A549 (cell line): ENCODE measurements around the gene ANXA2.

Experiments
- CEBPB ChIP-seq, 2 experiments: fragments of >200 bp in 1 of 2; sonication (Bioruptor Twin) in 1 of 2; formaldehyde crosslinking in 1 of 2; IDR thresholded peaks; 2 replicates each; pipeline ENCODE4 v1.6.1; 2012 to 2016
- CHD2 ChIP-seq: fragments of 150-350 bp; IDR thresholded peaks from 2 replicates; pipeline ENCODE4 v1.6.1; 2014; ENCODE audit warnings: low read length; ENCODE audit not compliant: partially characterized antibody
- POLR2AphosphoS2 ChIP-seq: conservative IDR thresholded peaks from 2 replicates; pipeline ENCODE4 v1.6.1; 2012; ENCODE audit warnings: low read length, improper control_type of control experiment, inconsistent platforms
- USF2 ChIP-seq: fragments of 450-650 bp; IDR thresholded peaks from 2 replicates; pipeline ENCODE4 v1.6.1; 2014; ENCODE audit warnings: antibody characterized with exemption
- TF ChIP-seq, protein P1 (sequence below): fragments of >200 bp; sonication (Bioruptor Twin); formaldehyde crosslinking; IDR thresholded peaks from 3 replicates; pipeline ENCODE4 v1.5.1; 2016

DNA sequence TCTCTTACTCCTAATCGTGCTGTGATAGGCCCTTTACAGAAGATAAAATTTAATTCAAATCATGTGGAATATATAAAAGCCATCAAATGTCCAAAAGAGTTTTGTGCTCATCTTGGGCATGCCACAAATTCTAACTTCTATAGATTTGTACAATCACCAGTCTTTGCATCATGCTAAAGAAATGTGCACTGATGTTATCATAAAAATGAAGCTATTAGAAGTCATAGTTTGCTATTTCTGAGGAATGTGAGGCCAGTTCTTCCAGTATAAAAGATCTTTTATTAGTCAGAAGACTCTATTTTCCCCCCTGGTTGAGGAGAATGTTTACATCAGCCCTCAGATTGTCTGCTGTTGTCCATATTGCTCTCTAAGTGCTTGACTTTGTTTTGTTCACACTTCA lies 2.1 kb upstream of the ANXA2 start:
- TF ChIP-seq CHD2 = no peak
- no peak for TF ChIP-seq USF2
- no peak for TF ChIP-seq CEBPB (IDR thresholded peaks at IDR 0.05)
- TF ChIP-seq, protein P1, sequence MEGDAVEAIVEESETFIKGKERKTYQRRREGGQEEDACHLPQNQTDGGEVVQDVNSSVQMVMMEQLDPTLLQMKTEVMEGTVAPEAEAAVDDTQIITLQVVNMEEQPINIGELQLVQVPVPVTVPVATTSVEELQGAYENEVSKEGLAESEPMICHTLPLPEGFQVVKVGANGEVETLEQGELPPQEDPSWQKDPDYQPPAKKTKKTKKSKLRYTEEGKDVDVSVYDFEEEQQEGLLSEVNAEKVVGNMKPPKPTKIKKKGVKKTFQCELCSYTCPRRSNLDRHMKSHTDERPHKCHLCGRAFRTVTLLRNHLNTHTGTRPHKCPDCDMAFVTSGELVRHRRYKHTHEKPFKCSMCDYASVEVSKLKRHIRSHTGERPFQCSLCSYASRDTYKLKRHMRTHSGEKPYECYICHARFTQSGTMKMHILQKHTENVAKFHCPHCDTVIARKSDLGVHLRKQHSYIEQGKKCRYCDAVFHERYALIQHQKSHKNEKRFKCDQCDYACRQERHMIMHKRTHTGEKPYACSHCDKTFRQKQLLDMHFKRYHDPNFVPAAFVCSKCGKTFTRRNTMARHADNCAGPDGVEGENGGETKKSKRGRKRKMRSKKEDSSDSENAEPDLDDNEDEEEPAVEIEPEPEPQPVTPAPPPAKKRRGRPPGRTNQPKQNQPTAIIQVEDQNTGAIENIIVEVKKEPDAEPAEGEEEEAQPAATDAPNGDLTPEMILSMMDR = no peak
- TF ChIP-seq POLR2AphosphoS2 = no peak
